ENCODE data around the gene MBNL3. TPM values are rescaled to one million over a fixed set of nuclear protein-coding genes. Genes with fewer than 3 reads are reported as not detected.

The MBNL3 gene
- total and polyA plus RNA-seq, 7 donors, result 1.7 to 5.8 (median 5.4) TPM

DNA sequence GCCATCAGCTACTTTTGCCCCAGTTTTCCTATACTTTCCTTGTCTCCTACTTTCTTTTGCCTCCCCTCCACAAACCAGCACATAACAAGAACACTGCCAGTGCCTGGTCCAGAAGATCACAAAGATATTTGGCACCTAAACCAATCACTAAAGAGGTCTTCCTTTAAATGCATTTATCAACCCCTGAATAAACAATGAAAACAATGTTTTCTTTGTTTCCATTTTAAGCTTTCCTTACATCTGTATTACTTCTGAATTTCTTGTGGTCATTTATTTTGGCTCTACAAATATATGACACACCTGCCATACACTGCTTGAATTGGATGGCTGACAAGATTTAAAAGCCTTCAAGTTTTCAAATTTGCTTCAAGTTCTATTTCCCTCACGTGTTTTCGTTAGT, 43.9 kb downstream of the MBNL3 start:
- Histone ChIP-seq H3K4me1 (no peaks in the 10 kb centered on the region), H3K27ac (no peak overlapping the region), H3K36me3 (no peaks in the 10 kb centered on the region), H3K9me3 (no peaks in the 10 kb centered on the region), H3K4me3 (no peak overlapping the region), H3K27me3 (no peaks in the 10 kb centered on the region)
- no peak for DNase-seq
- TF ChIP-seq POLR2AphosphoS5 (IDR thresholded peaks at IDR 0.05) (no peak), POLR2A (IDR thresholded peaks at IDR 0.05) (no peak), CTCF (IDR thresholded peaks at IDR 0.05) (no peak), EP300 (IDR thresholded peaks at IDR 0.05) (no peak)
- intact Hi-C loops (cut with DNase I), result no loop called here
- 42 to 92% methylated on average over 2 of the region's 2 CpGs for WGBS, 2 donors

GRCh38 chrX:132443196-132444135, 45.4 kb downstream of the MBNL3 start:
- Histone ChIP-seq H3K9me3 (no peaks in the 10 kb centered on the region), H3K36me3 (no peaks in the 10 kb centered on the region), H3K4me1 (no peaks in the 10 kb centered on the region), H3K27ac (no peak overlapping the region), H3K27me3 (no peaks in the 10 kb centered on the region), H3K4me3 (no peak overlapping the region)
- TF ChIP-seq EP300 (IDR thresholded peaks at IDR 0.05) (no peak), POLR2A (IDR thresholded peaks at IDR 0.05) (no peak), CTCF (IDR thresholded peaks at IDR 0.05) (no peak), POLR2AphosphoS5 (IDR thresholded peaks at IDR 0.05) (no peak)
- no peak for DNase-seq
- intact Hi-C loops (cut with DNase I), result no loop called here
- WGBS, 2 donors, result 76 to 85% methylated on average over 4 to 5 of the region's 5 CpGs

DNA sequence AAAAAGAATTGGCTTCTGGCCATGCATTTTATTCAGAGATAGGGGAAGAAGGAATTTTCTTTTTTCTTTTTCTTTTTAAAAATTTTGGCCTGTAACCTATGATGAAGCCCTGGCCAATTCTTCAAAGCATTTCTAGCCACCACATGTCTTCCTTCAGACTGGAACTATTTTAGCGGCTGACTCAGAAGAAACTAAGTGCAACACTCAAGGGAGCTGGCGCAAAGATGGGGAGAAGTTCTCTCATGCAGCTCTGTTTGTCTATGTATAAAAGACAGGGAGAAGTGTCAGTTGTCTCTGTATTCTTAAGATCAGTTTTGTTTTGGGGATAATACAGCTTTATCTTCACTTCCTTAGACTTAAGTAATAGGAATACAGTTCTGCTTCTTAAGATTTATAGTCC, 46.1 kb downstream of the MBNL3 start:
- H3K4me3 ChIP-seq, result no peak overlapping the region
- DNase-seq, result no peak
- WGBS, 2 donors, result 70 to 89% methylated on average over 2 of the region's 2 CpGs
- H3K4me1 ChIP-seq, result no peaks in the 10 kb centered on the region
- TF ChIP-seq CTCF (IDR thresholded peaks at IDR 0.05) (no peak), EP300 (IDR thresholded peaks at IDR 0.05) (no peak), POLR2AphosphoS5 (IDR thresholded peaks at IDR 0.05) (no peak), POLR2A (IDR thresholded peaks at IDR 0.05) (no peak)
- H3K36me3 ChIP-seq, result no peaks in the 10 kb centered on the region
- intact Hi-C loops (cut with DNase I), result no loop called here
- no peak overlapping the region for H3K27ac ChIP-seq
- no peaks in the 10 kb centered on the region for H3K27me3 ChIP-seq
- no peaks in the 10 kb centered on the region for H3K9me3 ChIP-seq

DNA sequence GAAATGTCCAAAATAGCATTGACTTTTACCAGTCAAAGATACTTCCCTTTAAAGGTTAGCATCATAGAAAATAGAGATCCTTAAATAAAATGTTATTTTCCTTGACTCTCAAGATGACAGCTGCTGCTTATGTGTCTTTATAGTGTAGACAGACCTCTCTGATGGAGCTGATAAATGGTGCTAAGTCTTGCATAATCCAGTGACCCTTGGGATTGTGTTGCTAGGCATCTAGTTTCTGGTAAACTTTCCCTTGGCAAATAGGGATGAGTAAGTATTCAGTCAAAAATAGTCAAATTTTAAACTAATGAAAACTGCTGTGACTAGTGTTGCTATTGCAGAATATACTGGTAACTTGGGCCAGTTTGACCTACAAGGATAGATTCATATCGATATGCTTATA, 53.6 kb downstream of the MBNL3 start:
- Histone ChIP-seq H3K9me3 (no peaks in the 10 kb centered on the region), H3K4me3 (no peak overlapping the region), H3K27me3 (no peaks in the 10 kb centered on the region), H3K27ac (no peak overlapping the region), H3K4me1 (no peaks in the 10 kb centered on the region), H3K36me3 (no peaks in the 10 kb centered on the region)
- intact Hi-C loops (cut with DNase I), result no loop called here
- DNase-seq, result no peak
- TF ChIP-seq POLR2A (IDR thresholded peaks at IDR 0.05) (no peak), EP300 (IDR thresholded peaks at IDR 0.05) (no peak), CTCF (IDR thresholded peaks at IDR 0.05) (no peak), POLR2AphosphoS5 (IDR thresholded peaks at IDR 0.05) (no peak)
- 96 to 97% methylated on average over 1 of the region's 1 CpG for WGBS, 2 donors

Data from sigmoid colon (tissue), 7 donors.